ENCODE measurements around the gene OR5H15.
"Not testable (repeated sequence)": the region's sequence is repeated elsewhere in the genome, so short reads cannot be mapped to it uniquely, and the experiment has no call there.

- not testable (repeated sequence) for TF ChIP-seq POLR2A, CTCF (IDR thresholded peaks at IDR 0.05)
Observed at GRCh38 chr3:98137826-98138557, 28.5 kb upstream of the OR5H15 start.
